Ovary (tissue), 3 donors: ENCODE results near the gene GPR158.

ENCODE experiments used
- CTCF ChIP-seq, 3 donors: fragments of 450-650 bp in 2 of 3; fragments of 200-600 bp in 1 of 3; IDR thresholded peaks; one replicate each; pipeline versions ENCODE4 v1.5.1 to v1.8.0; 2016 to 2022; ENCODE audit warnings: antibody characterized with exemption in 3 of 3, mild to moderate bottlenecking in 1 of 3
- POLR2A ChIP-seq: fragments of 450-650 bp; IDR thresholded peaks from one replicate; pipeline ENCODE4 v1.6.1; 2017; ENCODE audit warnings: antibody characterized with exemption, mild to moderate bottlenecking, moderate library complexity
- donor health status: DM: no; HTN: no; CAD: no.

- TF ChIP-seq CTCF (IDR thresholded peaks at IDR 0.05) = no peak
- no peak for TF ChIP-seq POLR2A
Measured at GRCh38 chr10:25198151-25198550, 23.4 kb downstream of the GPR158 start.
